GM12878 (cell line): ENCODE measurements around the gene JADE1. TPM values are rescaled to one million over a fixed set of nuclear protein-coding genes. Genes with fewer than 3 reads are reported as not detected.

Experiments
- ATF2 ChIP-seq: IDR thresholded peaks from 2 replicates; pipeline ENCODE4 v1.6.1; 2012; ENCODE audit warnings: low read length, inconsistent platforms
- EGR1 ChIP-seq, 2 experiments: IDR thresholded peaks; 1 replicate in 1 of 2; 2 replicates in 1 of 2; pipeline ENCODE4 v1.6.1; 2011 to 2012; ENCODE audit warnings: low read depth in 2 of 2, low read length in 2 of 2, borderline replicate concordance in 1 of 2, mild to moderate bottlenecking in 1 of 2, moderate library complexity in 1 of 2
- ZBTB4 ChIP-seq: fragments of 450-650 bp; formaldehyde crosslinking; IDR thresholded peaks from 2 replicates; pipeline ENCODE4 v1.4.0; 2022; ENCODE audit warnings: mild to moderate bottlenecking, moderate library complexity
- ZZZ3 ChIP-seq: IDR thresholded peaks from 2 replicates; pipeline ENCODE4 v1.6.1; 2011; ENCODE audit warnings: low read depth; ENCODE audit not compliant: control insufficient read depth, insufficient read length
- polyA plus RNA-seq, 11 experiments: library from polyadenylated mRNA; depleted of rRNA in 4 of 11; unstranded in 6 of 11; stranded (reverse) in 5 of 11; fragments of >200 nt; fragmentation: Nextera tagmentation in 4 of 11; fragmentation: Illumina TruSeq in 1 of 11; extraction: Ambion mirVana in 4 of 11; extraction: Trizol in 1 of 11; gene quantifications; 1 replicate in 1 of 11; 2 replicates in 10 of 11; pipeline versions ENCODE4 v1.2.1 to v1.2.3, GENCODE V29; 2011 to 2016; ENCODE audit warnings: inconsistent platforms in 2 of 11, missing spikeins in 2 of 11, low read depth in 1 of 11
- total RNA-seq, 4 experiments: library from RNA; depleted of rRNA in 3 of 4; stranded (reverse); fragments of >200 nt in 3 of 4; fragmentation: Illumina TruSeq in 1 of 4; extraction: Trizol in 1 of 4; gene quantifications; 2 replicates each; pipeline versions ENCODE4 v1.2.1 to v1.2.3, GENCODE V29; 2013 to 2021
- TF ChIP-seq, protein P1 (sequence below): fragments of 450-650 bp; IDR thresholded peaks from 2 replicates; pipeline ENCODE4 v1.6.1; 2016; ENCODE audit warnings: mild to moderate bottlenecking, moderate library complexity, borderline replicate concordance

The JADE1 gene
- total and polyA plus RNA-seq, 10 of the 15 experiments (the other 5 are each of a cell fraction or from before 2014, with no cell fraction given), result 5.9 to 27.2 (median 15.8) TPM

GRCh38 chr4:128819082-128819742 lies 9.7 kb downstream of the JADE1 start (continued):
- TF ChIP-seq, protein P1, sequence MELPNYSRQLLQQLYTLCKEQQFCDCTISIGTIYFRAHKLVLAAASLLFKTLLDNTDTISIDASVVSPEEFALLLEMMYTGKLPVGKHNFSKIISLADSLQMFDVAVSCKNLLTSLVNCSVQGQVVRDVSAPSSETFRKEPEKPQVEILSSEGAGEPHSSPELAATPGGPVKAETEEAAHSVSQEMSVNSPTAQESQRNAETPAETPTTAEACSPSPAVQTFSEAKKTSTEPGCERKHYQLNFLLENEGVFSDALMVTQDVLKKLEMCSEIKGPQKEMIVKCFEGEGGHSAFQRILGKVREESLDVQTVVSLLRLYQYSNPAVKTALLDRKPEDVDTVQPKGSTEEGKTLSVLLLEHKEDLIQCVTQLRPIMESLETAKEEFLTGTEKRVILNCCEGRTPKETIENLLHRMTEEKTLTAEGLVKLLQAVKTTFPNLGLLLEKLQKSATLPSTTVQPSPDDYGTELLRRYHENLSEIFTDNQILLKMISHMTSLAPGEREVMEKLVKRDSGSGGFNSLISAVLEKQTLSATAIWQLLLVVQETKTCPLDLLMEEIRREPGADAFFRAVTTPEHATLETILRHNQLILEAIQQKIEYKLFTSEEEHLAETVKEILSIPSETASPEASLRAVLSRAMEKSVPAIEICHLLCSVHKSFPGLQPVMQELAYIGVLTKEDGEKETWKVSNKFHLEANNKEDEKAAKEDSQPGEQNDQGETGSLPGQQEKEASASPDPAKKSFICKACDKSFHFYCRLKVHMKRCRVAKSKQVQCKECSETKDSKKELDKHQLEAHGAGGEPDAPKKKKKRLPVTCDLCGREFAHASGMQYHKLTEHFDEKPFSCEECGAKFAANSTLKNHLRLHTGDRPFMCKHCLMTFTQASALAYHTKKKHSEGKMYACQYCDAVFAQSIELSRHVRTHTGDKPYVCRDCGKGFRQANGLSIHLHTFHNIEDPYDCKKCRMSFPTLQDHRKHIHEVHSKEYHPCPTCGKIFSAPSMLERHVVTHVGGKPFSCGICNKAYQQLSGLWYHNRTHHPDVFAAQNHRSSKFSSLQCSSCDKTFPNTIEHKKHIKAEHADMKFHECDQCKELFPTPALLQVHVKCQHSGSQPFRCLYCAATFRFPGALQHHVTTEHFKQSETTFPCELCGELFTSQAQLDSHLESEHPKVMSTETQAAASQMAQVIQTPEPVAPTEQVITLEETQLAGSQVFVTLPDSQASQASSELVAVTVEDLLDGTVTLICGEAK, result no peak
- TF ChIP-seq ZBTB4 (CRISPR knock-in tag), result no peak
- TF ChIP-seq ZZZ3, result no peak
- no peak for TF ChIP-seq EGR1 (IDR thresholded peaks at IDR 0.05; ENCODE audit: borderline replicate concordance in 1 of 2, low read depth in 2 of 2, low read length in 2 of 2)
- TF ChIP-seq ATF2, result no peak
